ENCODE results near the gene NEK1. TPM values are rescaled to one million over a fixed set of nuclear protein-coding genes. Genes with fewer than 3 reads are reported as not detected.

NEK1 gene
- total RNA-seq, 4 donors from 2014 or later, result 6.0 to 11.1 (median 6.7) TPM

- Histone ChIP-seq H3K4me3 (no peak overlapping the region), H3K4me1 (no peaks in the 10 kb centered on the region), H3K36me3 (peaks cover 5% of the 10 kb centered on the region), H3K27me3 (no peaks in the 10 kb centered on the region), H3K9me3 (no peaks in the 10 kb centered on the region), H3K27ac (no peak overlapping the region)
- TF ChIP-seq POLR2A (IDR thresholded peaks at IDR 0.05) (no peak), POLR2AphosphoS5 (IDR thresholded peaks at IDR 0.05) (no peak), CTCF (IDR thresholded peaks at IDR 0.05) (no peak), EP300 (IDR thresholded peaks at IDR 0.05) (no peak)
- 97% methylated on average over 1 of the region's 1 CpG for WGBS
- DNase-seq (ENCODE audit: low spot score in 2 of 2), result no peak
These were observed 194.6 kb downstream of the NEK1 start for GRCh38 chr4:169417629-169418282.

- Histone ChIP-seq H3K9me3 (no peaks in the 10 kb centered on the region), H3K4me3 (no peak overlapping the region), H3K4me1 (no peaks in the 10 kb centered on the region), H3K36me3 (peaks cover 3% of the 10 kb centered on the region), H3K27me3 (no peaks in the 10 kb centered on the region), H3K27ac (no peak overlapping the region)
- DNase-seq (ENCODE audit: low spot score in 2 of 2), result no peak
- TF ChIP-seq POLR2A (IDR thresholded peaks at IDR 0.05), result no peak
- TF ChIP-seq POLR2AphosphoS5 (IDR thresholded peaks at IDR 0.05), result no peak
These were observed 195.4 kb downstream of the NEK1 start for GRCh38 chr4:169416997-169417396.

GRCh38 chr4:169416461-169416860 is 195.9 kb downstream of the NEK1 start:
- H3K36me3 ChIP-seq, result no peaks in the 10 kb centered on the region
- no peaks in the 10 kb centered on the region for H3K4me1 ChIP-seq
- H3K9me3 ChIP-seq, result no peaks in the 10 kb centered on the region
- no peak for DNase-seq (ENCODE audit: low spot score in 2 of 2)
- WGBS, result 97% methylated on average over 4 of the region's 4 CpGs
- H3K4me3 ChIP-seq, result no peak overlapping the region
- H3K27me3 ChIP-seq, result no peaks in the 10 kb centered on the region
- TF ChIP-seq CTCF (IDR thresholded peaks at IDR 0.05) (no peak), POLR2A (IDR thresholded peaks at IDR 0.05) (no peak), EP300 (IDR thresholded peaks at IDR 0.05) (no peak)
- no peak overlapping the region for H3K27ac ChIP-seq

- H3K27ac ChIP-seq, result no peak overlapping the region
- H3K36me3 ChIP-seq, result no peaks in the 10 kb centered on the region
- WGBS, result 97% methylated on average over 1 of the region's 1 CpG
- no peak overlapping the region for H3K4me3 ChIP-seq
- no peaks in the 10 kb centered on the region for H3K9me3 ChIP-seq
- no peak for DNase-seq (ENCODE audit: low spot score in 2 of 2)
- peaks cover 4% of the 10 kb centered on the region for H3K4me1 ChIP-seq
- TF ChIP-seq EP300 (IDR thresholded peaks at IDR 0.05) (no peak), POLR2A (IDR thresholded peaks at IDR 0.05) (no peak), POLR2AphosphoS5 (IDR thresholded peaks at IDR 0.05) (no peak), CTCF (IDR thresholded peaks at IDR 0.05) (no peak)
- no peaks in the 10 kb centered on the region for H3K27me3 ChIP-seq
These were observed 197.5 kb downstream of the NEK1 start for GRCh38 chr4:169414913-169415312.

- TF ChIP-seq POLR2AphosphoS5 (IDR thresholded peaks at IDR 0.05), result no peak
- no peak for TF ChIP-seq EP300 (IDR thresholded peaks at IDR 0.05)
- no peaks in the 10 kb centered on the region for H3K36me3 ChIP-seq
- no peaks in the 10 kb centered on the region for H3K27me3 ChIP-seq
- peaks cover 4% of the 10 kb centered on the region for H3K4me1 ChIP-seq
- no peaks in the 10 kb centered on the region for H3K9me3 ChIP-seq
- no peak for DNase-seq (ENCODE audit: low spot score in 2 of 2)
- H3K4me3 ChIP-seq, result no peak overlapping the region
- no peak overlapping the region for H3K27ac ChIP-seq
These were observed 200.3 kb downstream of the NEK1 start for GRCh38 chr4:169412046-169412445.

GRCh38 chr4:169410839-169411770 is 201.3 kb downstream of the NEK1 start:
- DNase-seq (ENCODE audit: low spot score in 2 of 2), result no peak
- WGBS, result 87% methylated on average over 12 of the region's 12 CpGs

More at GRCh38 chr4:169410839-169411770, 201.3 kb downstream of the NEK1 start:
- Histone ChIP-seq H3K4me1 (peaks cover 4% of the 10 kb centered on the region), H3K36me3 (no peaks in the 10 kb centered on the region), H3K27me3 (no peaks in the 10 kb centered on the region), H3K27ac (no peak overlapping the region), H3K9me3 (no peaks in the 10 kb centered on the region), H3K4me3 (no peak overlapping the region)
- TF ChIP-seq POLR2AphosphoS5 (IDR thresholded peaks at IDR 0.05), result no peak
- TF ChIP-seq CTCF (IDR thresholded peaks at IDR 0.05), result no peak
- TF ChIP-seq POLR2A (IDR thresholded peaks at IDR 0.05), result no peak
- no peak for TF ChIP-seq EP300 (IDR thresholded peaks at IDR 0.05)

Measured in suprapubic skin (tissue), 4 donors.